ENCODE data around the gene ERBB4.

The ERBB4 gene

DNA sequence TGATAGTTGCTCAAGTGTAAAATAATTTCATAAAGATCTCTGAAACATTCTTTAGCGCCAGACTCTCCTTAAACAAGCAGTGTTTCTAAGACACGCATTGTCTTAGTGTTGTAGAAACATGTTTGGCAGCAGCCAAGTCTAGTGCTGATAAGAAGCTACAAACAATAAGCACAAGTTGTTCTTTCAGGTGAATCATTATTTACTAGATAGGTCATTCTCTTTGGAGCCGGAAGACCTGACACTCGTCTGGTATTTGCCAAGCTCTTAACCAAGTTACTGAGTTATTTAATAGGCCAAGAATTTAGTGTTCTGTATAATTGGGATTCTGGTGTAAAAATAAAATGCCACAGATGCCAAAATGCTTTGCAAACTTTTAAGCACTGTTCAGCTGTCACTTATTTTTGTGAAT lies 1130.1 kb downstream of the ERBB4 start:
- TF ChIP-seq EZH2phosphoT487 (IDR thresholded peaks at IDR 0.05; ENCODE audit: borderline replicate concordance, low read length), result no peak
- TF ChIP-seq, protein P1, sequence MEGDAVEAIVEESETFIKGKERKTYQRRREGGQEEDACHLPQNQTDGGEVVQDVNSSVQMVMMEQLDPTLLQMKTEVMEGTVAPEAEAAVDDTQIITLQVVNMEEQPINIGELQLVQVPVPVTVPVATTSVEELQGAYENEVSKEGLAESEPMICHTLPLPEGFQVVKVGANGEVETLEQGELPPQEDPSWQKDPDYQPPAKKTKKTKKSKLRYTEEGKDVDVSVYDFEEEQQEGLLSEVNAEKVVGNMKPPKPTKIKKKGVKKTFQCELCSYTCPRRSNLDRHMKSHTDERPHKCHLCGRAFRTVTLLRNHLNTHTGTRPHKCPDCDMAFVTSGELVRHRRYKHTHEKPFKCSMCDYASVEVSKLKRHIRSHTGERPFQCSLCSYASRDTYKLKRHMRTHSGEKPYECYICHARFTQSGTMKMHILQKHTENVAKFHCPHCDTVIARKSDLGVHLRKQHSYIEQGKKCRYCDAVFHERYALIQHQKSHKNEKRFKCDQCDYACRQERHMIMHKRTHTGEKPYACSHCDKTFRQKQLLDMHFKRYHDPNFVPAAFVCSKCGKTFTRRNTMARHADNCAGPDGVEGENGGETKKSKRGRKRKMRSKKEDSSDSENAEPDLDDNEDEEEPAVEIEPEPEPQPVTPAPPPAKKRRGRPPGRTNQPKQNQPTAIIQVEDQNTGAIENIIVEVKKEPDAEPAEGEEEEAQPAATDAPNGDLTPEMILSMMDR (IDR thresholded peaks at IDR 0.05; ENCODE audit: low read depth, low read length, poor library complexity, severe bottlenecking), result no peak
- Histone ChIP-seq H3K27ac (ENCODE audit: low read depth, low read length) (no peak overlapping the region), H4K20me1 (ENCODE audit: control insufficient read depth, insufficient read depth, low read depth, low read length) (no peaks in the 10 kb centered on the region), H3K27me3 (ENCODE audit: control insufficient read depth, low read length) (no peaks in the 10 kb centered on the region), H3K36me3 (ENCODE audit: control insufficient read depth, low read length) (no peaks in the 10 kb centered on the region), H3K9me2 (replicated peaks; ENCODE audit: control insufficient read depth, low read length) (no peaks in the 10 kb centered on the region), H3K4me3 (ENCODE audit: low read length) (no peak overlapping the region), H3K9me3 (ENCODE audit: control insufficient read depth, insufficient read depth, low read length) (no peaks in the 10 kb centered on the region), H3K4me1 (ENCODE audit: control insufficient read depth, low read length) (no peaks in the 10 kb centered on the region), H3F3A (ENCODE audit: control insufficient read depth, insufficient read depth) (no peaks in the 10 kb centered on the region), H3K4me2 (ENCODE audit: low read length) (no peak overlapping the region), H3K79me2 (ENCODE audit: control insufficient read depth, low read length) (no peaks in the 10 kb centered on the region)

DNA sequence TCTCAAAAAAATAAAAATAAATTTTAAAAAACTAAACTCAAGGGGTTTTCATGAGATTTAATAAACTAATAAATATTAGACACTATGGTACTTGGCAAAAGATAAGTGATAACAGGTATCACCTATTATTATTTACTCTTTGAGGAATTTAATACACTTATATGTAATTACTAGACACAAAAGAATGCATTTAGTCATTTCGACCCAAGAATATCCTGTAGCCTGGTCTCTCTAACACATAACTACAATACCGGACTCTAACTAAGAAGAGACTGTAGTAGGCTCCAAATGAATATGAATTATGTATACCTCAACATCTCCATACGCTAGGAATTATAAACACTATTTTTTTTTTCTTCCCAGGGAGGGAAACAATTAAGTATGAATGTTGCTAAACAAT lies 1131.5 kb downstream of the ERBB4 start:
- Histone ChIP-seq H3K27me3 (ENCODE audit: control insufficient read depth, low read length) (no peaks in the 10 kb centered on the region), H3K27ac (ENCODE audit: low read depth, low read length) (no peak overlapping the region), H3K4me2 (ENCODE audit: low read length) (no peak overlapping the region), H3K9me3 (ENCODE audit: control insufficient read depth, insufficient read depth, low read length) (no peaks in the 10 kb centered on the region), H3K4me1 (ENCODE audit: control insufficient read depth, low read length) (no peaks in the 10 kb centered on the region), H3K9me2 (replicated peaks; ENCODE audit: control insufficient read depth, low read length) (no peaks in the 10 kb centered on the region), H4K20me1 (ENCODE audit: control insufficient read depth, insufficient read depth, low read depth, low read length) (no peaks in the 10 kb centered on the region), H3K4me3 (ENCODE audit: low read length) (no peak overlapping the region), H3K36me3 (ENCODE audit: control insufficient read depth, low read length) (no peaks in the 10 kb centered on the region), H3F3A (ENCODE audit: control insufficient read depth, insufficient read depth) (no peaks in the 10 kb centered on the region), H3K79me2 (ENCODE audit: control insufficient read depth, low read length) (no peaks in the 10 kb centered on the region)
- TF ChIP-seq, protein P1 (IDR thresholded peaks at IDR 0.05; ENCODE audit: low read depth, low read length, poor library complexity, severe bottlenecking), result no peak
- no peak for TF ChIP-seq EZH2phosphoT487 (IDR thresholded peaks at IDR 0.05; ENCODE audit: borderline replicate concordance, low read length)

DNA sequence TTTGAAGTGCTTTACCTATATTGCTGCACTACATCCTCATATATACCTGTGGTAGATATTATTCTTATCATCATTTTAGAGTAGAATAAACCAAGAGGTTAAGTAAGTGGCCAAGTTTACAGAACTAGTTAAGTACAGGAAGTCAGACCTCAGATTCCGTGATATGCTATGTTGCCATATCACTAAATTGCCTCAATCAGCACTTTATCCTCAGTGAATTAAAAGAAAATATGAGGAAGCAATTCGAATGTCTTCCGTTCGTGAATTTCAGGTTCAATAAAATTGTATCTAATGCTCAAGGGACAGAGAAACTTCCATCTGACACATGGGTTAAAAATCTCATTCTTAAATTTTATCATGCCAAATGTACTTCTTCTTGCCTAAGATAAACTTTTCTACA lies 1133.6 kb downstream of the ERBB4 start:
- no peaks in the 10 kb centered on the region for H4K20me1 ChIP-seq (ENCODE audit: control insufficient read depth, insufficient read depth, low read depth, low read length)
- no peak overlapping the region for H3K4me2 ChIP-seq (ENCODE audit: low read length)
- no peak overlapping the region for H3K27ac ChIP-seq (ENCODE audit: low read depth, low read length)
- no peaks in the 10 kb centered on the region for H3K36me3 ChIP-seq (ENCODE audit: control insufficient read depth, low read length)
- H3K4me3 ChIP-seq (ENCODE audit: low read length), result no peak overlapping the region
- H3K9me2 ChIP-seq (replicated peaks; ENCODE audit: control insufficient read depth, low read length), result no peaks in the 10 kb centered on the region
- H3K4me1 ChIP-seq (ENCODE audit: control insufficient read depth, low read length), result no peaks in the 10 kb centered on the region
- H3K9me3 ChIP-seq (ENCODE audit: control insufficient read depth, insufficient read depth, low read length), result no peaks in the 10 kb centered on the region
- H3F3A ChIP-seq (ENCODE audit: control insufficient read depth, insufficient read depth), result no peaks in the 10 kb centered on the region
- TF ChIP-seq, protein P1 (IDR thresholded peaks at IDR 0.05; ENCODE audit: low read depth, low read length, poor library complexity, severe bottlenecking), result no peak
- TF ChIP-seq EZH2phosphoT487 (IDR thresholded peaks at IDR 0.05; ENCODE audit: borderline replicate concordance, low read length), result no peak
- no peaks in the 10 kb centered on the region for H3K79me2 ChIP-seq (ENCODE audit: control insufficient read depth, low read length)
- H3K27me3 ChIP-seq (ENCODE audit: control insufficient read depth, low read length), result no peaks in the 10 kb centered on the region

DNA sequence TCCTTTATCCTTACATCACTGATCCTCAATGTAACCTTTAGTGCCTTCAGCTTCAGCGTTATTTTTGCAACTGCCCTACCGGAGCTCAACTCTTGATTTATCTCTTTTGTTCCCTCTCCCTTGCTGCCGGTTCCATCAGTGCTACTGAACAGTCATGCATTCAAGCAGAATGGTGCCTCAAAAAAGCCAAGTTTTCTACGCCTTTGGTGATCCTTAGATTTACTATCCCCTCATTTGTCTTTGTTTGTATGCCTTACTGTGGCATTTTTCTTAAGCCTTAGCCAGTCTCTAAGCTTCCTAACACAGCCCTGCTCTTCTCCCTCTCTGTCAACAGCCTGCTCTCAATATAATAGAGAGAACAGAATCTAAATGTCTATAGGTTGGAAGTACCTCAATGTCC lies 1134.5 kb downstream of the ERBB4 start:
- no peaks in the 10 kb centered on the region for H4K20me1 ChIP-seq (ENCODE audit: control insufficient read depth, insufficient read depth, low read depth, low read length)
- no peaks in the 10 kb centered on the region for H3K9me2 ChIP-seq (replicated peaks; ENCODE audit: control insufficient read depth, low read length)
- no peaks in the 10 kb centered on the region for H3K4me1 ChIP-seq (ENCODE audit: control insufficient read depth, low read length)
- H3K9me3 ChIP-seq (ENCODE audit: control insufficient read depth, insufficient read depth, low read length), result no peaks in the 10 kb centered on the region
- TF ChIP-seq, protein P1 (IDR thresholded peaks at IDR 0.05; ENCODE audit: low read depth, low read length, poor library complexity, severe bottlenecking), result no peak
- no peak for TF ChIP-seq EZH2phosphoT487 (IDR thresholded peaks at IDR 0.05; ENCODE audit: borderline replicate concordance, low read length)
- no peaks in the 10 kb centered on the region for H3K27me3 ChIP-seq (ENCODE audit: control insufficient read depth, low read length)
- no peak overlapping the region for H3K27ac ChIP-seq (ENCODE audit: low read depth, low read length)
- no peak overlapping the region for H3K4me3 ChIP-seq (ENCODE audit: low read length)
- H3K4me2 ChIP-seq (ENCODE audit: low read length), result no peak overlapping the region
- no peaks in the 10 kb centered on the region for H3F3A ChIP-seq (ENCODE audit: control insufficient read depth, insufficient read depth)
- no peaks in the 10 kb centered on the region for H3K36me3 ChIP-seq (ENCODE audit: control insufficient read depth, low read length)
- H3K79me2 ChIP-seq (ENCODE audit: control insufficient read depth, low read length), result no peaks in the 10 kb centered on the region

Measured in DOHH2 (cell line).